Adipose tissue (tissue), 3 donors: ENCODE data around the gene UNKL. TPM values are rescaled to one million over a fixed set of nuclear protein-coding genes. Genes with fewer than 3 reads are reported as not detected.
"Not testable (repeated sequence)": the region's sequence is repeated elsewhere in the genome, so short reads cannot be mapped to it uniquely, and the experiment has no call there.

Source experiments
- H3K27ac ChIP-seq: one replicate; pipeline ENCODE4 v1.5.1; 2013; ENCODE audit warnings: low read depth, low read length
- WGBS, 3 donors: extraction: QIAGEN DNeasy Blood & Tissue Kit; methylation state at CpG; one replicate each; pipeline ENCODE4 v1.1.7; 2013; 5-methylcytosine and 5-hydroxymethylcytosine counted together
- polyA plus RNA-seq, 3 donors: library from polyadenylated mRNA; stranded (reverse); fragments of 200-250 nt; gene quantifications; one replicate each; pipeline ENCODE4 v1.2.3, GENCODE V29; 2013
- donor health status: healthy with polysubstance abuse.
- donor health status: Bipolar disorder and iron deficiency.
- donor health status: healthy.

UNKL gene
- polyA plus RNA-seq, 3 donors = 7.2 to 12.7 (median 11.3) TPM

- 92 to 95% (median 94%) methylated on average over 30 of the region's 30 CpGs for WGBS, 3 donors
- no peak overlapping the region for H3K27ac ChIP-seq
These were observed 34.1 kb upstream of the UNKL start for GRCh38 chr16:1448536-1449116.

- 92 to 96% (median 94%) methylated on average over 11 of the region's 11 CpGs for WGBS, 3 donors
- no peak overlapping the region for H3K27ac ChIP-seq
These were observed 33.5 kb upstream of the UNKL start for GRCh38 chr16:1447965-1448364.

GRCh38 chr16:1446296-1447080 lies 32.0 kb upstream of the UNKL start:
- H3K27ac ChIP-seq = no peak overlapping the region
- 90 to 94% (median 93%) methylated on average over 39 to 41 of the region's 41 CpGs for WGBS, 3 donors

- WGBS, 3 donors = 89 to 90% (median 89%) methylated on average over 25 of the region's 25 CpGs
These were observed 31.2 kb upstream of the UNKL start for GRCh38 chr16:1445518-1446203.

GRCh38 chr16:1444730-1445517 lies 30.4 kb upstream of the UNKL start:
- 79 to 85% (median 82%) methylated on average over 44 to 48 of the region's 48 CpGs for WGBS, 3 donors
- H3K27ac ChIP-seq = no peak overlapping the region

More at GRCh38 chr16:1445518-1446203, 31.2 kb upstream of the UNKL start:
- H3K27ac ChIP-seq = no peak overlapping the region

- H3K27ac ChIP-seq = no peak within 1 kb of the TSS
- 71 to 80% (median 77%) methylated on average over 26 to 27 of the region's 27 CpGs for WGBS, 3 donors
These were observed 29.7 kb upstream of the UNKL start, which contains the start of gene CCDC154 for GRCh38 chr16:1443980-1444729. Gene CCDC154 (minus strand): TSS chr16:1444556. CDS start chr16:1444322, 234 bp downstream.

- WGBS, 3 donors = 60 to 84% (median 82%) methylated on average over 31 to 38 of the region's 38 CpGs
These were observed 29.0 kb upstream of the UNKL start for GRCh38 chr16:1443403-1443973.

GRCh38 chr16:1442697-1443096 lies 28.2 kb upstream of the UNKL start:
- 68 to 89% (median 84%) methylated on average over 16 to 24 of the region's 24 CpGs for WGBS, 3 donors

More at GRCh38 chr16:1443403-1443973, 29.0 kb upstream of the UNKL start:
- no peak overlapping the region for H3K27ac ChIP-seq

GRCh38 chr16:1441391-1441829 lies 26.9 kb upstream of the UNKL start:
- H3K27ac ChIP-seq = no peak overlapping the region
- 69 to 77% (median 73%) methylated on average over 21 to 22 of the region's 22 CpGs for WGBS, 3 donors

More at GRCh38 chr16:1442697-1443096, 28.2 kb upstream of the UNKL start:
- H3K27ac ChIP-seq = no peak overlapping the region

- 92 to 93% (median 93%) methylated on average over 4 of the region's 4 CpGs for WGBS, 3 donors
- not testable (repeated sequence) for H3K27ac ChIP-seq
These were observed 25.2 kb upstream of the UNKL start for GRCh38 chr16:1439699-1440074.

GRCh38 chr16:1439058-1439698 lies 24.7 kb upstream of the UNKL start:
- 81 to 86% (median 83%) methylated on average over 25 to 27 of the region's 27 CpGs for WGBS, 3 donors
- H3K27ac ChIP-seq = no peak overlapping the region

- no peak overlapping the region for H3K27ac ChIP-seq
- 82 to 86% (median 83%) methylated on average over 32 to 35 of the region's 35 CpGs for WGBS, 3 donors
These were observed 23.9 kb upstream of the UNKL start for GRCh38 chr16:1438229-1439057.

- no peak overlapping the region for H3K27ac ChIP-seq
- WGBS, 3 donors = 89 to 91% (median 89%) methylated on average over 17 to 22 of the region's 22 CpGs
These were observed 23.1 kb upstream of the UNKL start for GRCh38 chr16:1437606-1438005.

- no peak overlapping the region for H3K27ac ChIP-seq
- 90 to 93% (median 91%) methylated on average over 47 of the region's 47 CpGs for WGBS, 3 donors
These were observed 22.3 kb upstream of the UNKL start for GRCh38 chr16:1436731-1437355.

- WGBS, 3 donors = 80 to 87% (median 84%) methylated on average over 28 to 32 of the region's 32 CpGs
These were observed 21.6 kb upstream of the UNKL start for GRCh38 chr16:1435921-1436697.

More at GRCh38 chr16:1435921-1436697, 21.6 kb upstream of the UNKL start:
- H3K27ac ChIP-seq = no peak overlapping the region
